IMR-90 (cell line): ENCODE results near the gene GNAZ. TPM values are rescaled to one million over a fixed set of nuclear protein-coding genes. Genes with fewer than 3 reads are reported as not detected.

ENCODE experiments used
- ATAC-seq: fragments of 200-7000 bp; cut with Tn5 transposase; 2 replicates; pipeline ENCODE4 v1.9.1; 2020; ENCODE audit warnings: low read depth, mild to moderate bottlenecking, moderate library complexity
- BruUV-seq: library from RNA; stranded (reverse); fragments of 400-500 nt; replicated peaks from 2 replicates; lab custom pipeline; 2021; lab: Mats Ljungman, UMichigan
- CTCF ChIA-PET: fragments of 300-600 bp; formaldehyde crosslinking; extraction: SDS; loops from one replicate; lab custom pipeline; 2021; ENCODE audit warnings: antibody characterized with exemption; lab: Yijun Ruan, JAX
- POLR2A ChIA-PET: fragments of 300-600 bp; sonication (Branson Sonifier 250); formaldehyde crosslinking; loops from one replicate; lab custom pipeline; 2022; ENCODE audit warnings: antibody characterized with exemption; ENCODE audit not compliant: unreplicated experiment; lab: Charles Lee
- DNase-seq: peaks from one replicate; pipeline ENCODE4 v3.0.0; 2013
- H2AFZ ChIP-seq: replicated peaks from 2 replicates; pipeline ENCODE3; 2013; ENCODE audit warnings: low read length, mild to moderate bottlenecking; ENCODE audit not compliant: poor library complexity
- H2AK5ac ChIP-seq: 2 replicates; pipeline ENCODE4 v1.6.1; 2013; ENCODE audit warnings: low read depth, low read length, inconsistent platforms
- H2AK9ac ChIP-seq: replicated peaks from 2 replicates; pipeline ENCODE3; 2013; ENCODE audit warnings: mild to moderate bottlenecking, low read depth, low read length, moderate library complexity; ENCODE audit not compliant: poor library complexity
- H2BK120ac ChIP-seq: 2 replicates; pipeline ENCODE4 v1.6.1; 2013; ENCODE audit warnings: low read depth, low read length, inconsistent platforms
- H2BK15ac ChIP-seq: 3 replicates; pipeline ENCODE4 v1.6.1; 2013; ENCODE audit warnings: low read depth, low read length, inconsistent platforms
- H2BK20ac ChIP-seq: 2 replicates; pipeline ENCODE4 v1.6.1; 2013; ENCODE audit warnings: low read depth, mild to moderate bottlenecking, inconsistent platforms, low read length, moderate library complexity
- H2BK5ac ChIP-seq: 2 replicates; pipeline ENCODE4 v1.6.1; 2013; ENCODE audit warnings: mild to moderate bottlenecking, low read depth, low read length, inconsistent platforms; ENCODE audit not compliant: poor library complexity, severe bottlenecking
- H3K14ac ChIP-seq: replicated peaks from 2 replicates; pipeline ENCODE4 v1.6.1; 2013; ENCODE audit warnings: low read depth, low read length, inconsistent platforms
- H3K18ac ChIP-seq: 2 replicates; pipeline ENCODE4 v1.6.1; 2013; ENCODE audit warnings: low read depth, low read length, control low read depth
- H3K23ac ChIP-seq: 2 replicates; pipeline ENCODE4 v1.6.1; 2013; ENCODE audit warnings: low read depth, low read length, inconsistent platforms
- H3K27ac ChIP-seq: 2 replicates; pipeline ENCODE4 v1.5.1; 2013; ENCODE audit warnings: mild to moderate bottlenecking, control low read depth, low read length; ENCODE audit not compliant: insufficient read depth
- H3K27me3 ChIP-seq: 2 replicates; pipeline ENCODE4 v1.6.1; 2013; ENCODE audit warnings: low read length; ENCODE audit not compliant: control insufficient read depth, insufficient read depth
- H3K36me3 ChIP-seq: 2 replicates; pipeline ENCODE4 v1.6.1; 2013; ENCODE audit warnings: low read length, mixed read lengths; ENCODE audit not compliant: control insufficient read depth, insufficient read depth
- H3K4ac ChIP-seq: 2 replicates; pipeline ENCODE4 v1.6.1; 2013; ENCODE audit warnings: low read depth, low read length, inconsistent platforms
- H3K4me1 ChIP-seq: 2 replicates; pipeline ENCODE4 v1.6.1; 2013; ENCODE audit warnings: low read length, mixed read lengths; ENCODE audit not compliant: control insufficient read depth, insufficient read depth
- H3K4me2 ChIP-seq: 2 replicates; pipeline ENCODE4 v1.6.1; 2013; ENCODE audit warnings: low read depth, mild to moderate bottlenecking, control low read depth, low read length, moderate library complexity
- H3K4me3 ChIP-seq: 2 replicates; pipeline ENCODE4 v1.5.1; 2013; ENCODE audit warnings: low read depth, mild to moderate bottlenecking, control low read depth, low read length, moderate library complexity; ENCODE audit not compliant: insufficient read depth
- H3K56ac ChIP-seq: 2 replicates; pipeline ENCODE4 v1.6.1; 2013; ENCODE audit warnings: low read length, inconsistent platforms; ENCODE audit not compliant: insufficient read depth; ENCODE audit errors: extremely low read depth
- H3K79me1 ChIP-seq, 2 experiments: 2 replicates each; pipeline ENCODE4 v1.6.1; 2013; ENCODE audit warnings: low read length in 2 of 2, inconsistent platforms in 1 of 2, low read depth in 1 of 2
- H3K9ac ChIP-seq: 2 replicates; pipeline ENCODE4 v1.6.1; 2013; ENCODE audit warnings: low read depth, low read length, control low read depth
- H3K9me1 ChIP-seq: 2 replicates; pipeline ENCODE4 v1.6.1; 2013; ENCODE audit warnings: low read length, inconsistent platforms; ENCODE audit not compliant: insufficient read depth
- H3K9me3 ChIP-seq: 2 replicates; pipeline ENCODE4 v1.6.1; 2013; ENCODE audit warnings: low read length; ENCODE audit not compliant: control insufficient read depth, insufficient read depth
- H4K20me1 ChIP-seq: 2 replicates; pipeline ENCODE4 v1.6.1; 2013; ENCODE audit warnings: low read length, inconsistent platforms; ENCODE audit not compliant: insufficient read depth
- H4K5ac ChIP-seq: 2 replicates; pipeline ENCODE4 v1.6.1; 2013; ENCODE audit warnings: mild to moderate bottlenecking, low read depth, low read length, control low read depth
- H4K8ac ChIP-seq, 2 experiments: 2 replicates each; pipeline ENCODE4 v1.6.1; 2013; ENCODE audit warnings: low read depth in 2 of 2, low read length in 2 of 2, control low read depth in 1 of 2, inconsistent platforms in 1 of 2
- H4K91ac ChIP-seq: 2 replicates; pipeline ENCODE4 v1.6.1; 2013; ENCODE audit warnings: low read depth, low read length, inconsistent platforms; ENCODE audit not compliant: insufficient read depth
- BHLHE40 ChIP-seq: fragments of 150-350 bp; IDR thresholded peaks from 2 replicates; pipeline ENCODE4 v1.6.1; 2016; ENCODE audit warnings: mild to moderate bottlenecking, low read depth, low read length
- CEBPB ChIP-seq: IDR thresholded peaks from 2 replicates; pipeline ENCODE4 v1.6.1; 2012; ENCODE audit warnings: low read depth, low read length, improper control_type of control experiment
- CHD1 ChIP-seq: IDR thresholded peaks from 2 replicates; pipeline ENCODE4 v1.6.1; 2012; ENCODE audit warnings: low read depth, low read length, improper control_type of control experiment
- CTCF ChIP-seq: conservative IDR thresholded peaks from 2 replicates; pipeline ENCODE4 v1.5.1; 2012; ENCODE audit warnings: mild to moderate bottlenecking, low read depth, low read length, improper control_type of control experiment
- ELK1 ChIP-seq: fragments of 150-350 bp; IDR thresholded peaks from 2 replicates; pipeline ENCODE4 v1.6.1; 2016; ENCODE audit warnings: low read depth, mild to moderate bottlenecking, low read length, moderate library complexity, borderline replicate concordance
- MAFK ChIP-seq: IDR thresholded peaks from 2 replicates; pipeline ENCODE4 v1.6.1; 2012; ENCODE audit warnings: low read depth, low read length, improper control_type of control experiment
- MXI1 ChIP-seq: IDR thresholded peaks from 2 replicates; pipeline ENCODE4 v1.6.1; 2012; ENCODE audit warnings: low read depth, mild to moderate bottlenecking, low read length, moderate library complexity, borderline replicate concordance
- RFX5 ChIP-seq: IDR thresholded peaks from 2 replicates; pipeline ENCODE4 v1.8.0; 2012; ENCODE audit warnings: low read depth, mild to moderate bottlenecking, low read length, moderate library complexity
- SMC3 ChIP-seq: fragments of 150-350 bp; IDR thresholded peaks from 2 replicates; pipeline ENCODE4 v1.6.1; 2016; ENCODE audit warnings: low read depth, mild to moderate bottlenecking, antibody characterized with exemption, low read length, moderate library complexity
- USF2 ChIP-seq: fragments of 150-350 bp; IDR thresholded peaks from 2 replicates; pipeline ENCODE4 v1.6.1; 2017; ENCODE audit warnings: mild to moderate bottlenecking, antibody characterized with exemption, low read length, low read depth
- WGBS, 2 experiments: methylation state at CpG; one replicate each; pipeline versions ENCODE4 v1.1.5 to v1.1.7; 2013; ENCODE audit warnings: missing lambda C conversion rate in 2 of 2; ENCODE audit not compliant: insufficient read length in 1 of 2; ENCODE audit errors: extremely low coverage in 2 of 2; 5-methylcytosine and 5-hydroxymethylcytosine counted together
- dilution Hi-C: fragments of 300-500 bp; cut with HindIII; formaldehyde crosslinking; loops from one replicate; pipeline ENCODE4 v1.14.3; 2018; ENCODE audit warnings: low sequenced_read_pairs; ENCODE audit not compliant: unreplicated experiment
- in situ Hi-C: fragments of 300-500 bp; cut with MboI; formaldehyde crosslinking; loops from 3 replicates; pipeline ENCODE4 v1.14.3; 2019; ENCODE audit warnings: low sequenced_read_pairs, inconsistent platforms, mixed read lengths
- intact Hi-C: fragments of 100-400 bp; cut with micrococcal nuclease; formaldehyde crosslinking; loops from 2 replicates; pipeline ENCODE4 v1.10.0; 2022
- polyA plus RNA-seq, 3 experiments: library from polyadenylated mRNA; depleted of rRNA; stranded (reverse); fragments of >200 nt; gene quantifications; 2 replicates each; pipeline ENCODE4 v1.2.3, GENCODE V29; 2012; ENCODE audit warnings: low replicate concordance in 1 of 3
- total RNA-seq: library from RNA; depleted of rRNA; stranded (reverse); fragments of >200 nt; gene quantifications from 2 replicates; pipeline ENCODE4 v1.2.3, GENCODE V29; 2012

Gene GNAZ
- total and polyA plus RNA-seq, 2 of the 4 experiments (the other 2 are of a cell fraction) = 1.5 to 2.5 TPM

GRCh38 chr22:23113067-23113846 lies 42.9 kb downstream of the GNAZ start (continued):
- no peak for TF ChIP-seq CHD1

- Histone ChIP-seq H2BK5ac (no peak overlapping the region), H3K14ac (no peak overlapping the region), H3K56ac (no peak overlapping the region), H3K9ac (no peak overlapping the region), H2AK9ac (no peak overlapping the region), H3K18ac (no peak overlapping the region), H3K9me3 (no peaks in the 10 kb centered on the region), H4K20me1 (no peaks in the 10 kb centered on the region; the same call in 1 of the 2 replicates), H3K79me1 (no peaks in the 10 kb centered on the region), H2AK5ac (no peak overlapping the region), H3K4ac (no peak overlapping the region), H3K4me3 (no peak overlapping the region), H4K91ac (no peak overlapping the region), H2AFZ (no peak overlapping the region), H4K5ac (no peak overlapping the region), H2BK120ac (no peak overlapping the region), H4K8ac (no peak overlapping the region), H3K9me1 (no peaks in the 10 kb centered on the region), H3K4me2 (no peak overlapping the region), H3K27me3 (peaks cover 6% of the 10 kb centered on the region; the same call in 1 of the 2 replicates), H3K4me1 (no peaks in the 10 kb centered on the region), H2BK15ac (no peak overlapping the region), H3K27ac (no peak overlapping the region), H3K23ac (no peak overlapping the region), H2BK20ac (no peak overlapping the region), H3K36me3 (no peaks in the 10 kb centered on the region)
- no peak for DNase-seq
- in situ Hi-C loops (no loop called here), intact Hi-C loops (no loop called here), dilution Hi-C loops (no loop called here)
- 81% methylated on average over 7 of the region's 18 CpGs; no CpG with 5 or more reads in 1 of the 2 experiments for WGBS, 2 experiments
- CTCF ChIA-PET = no interaction called here
- no TSS peak for BruUV-seq
- ATAC-seq = no peak
- POLR2A ChIA-PET = no interaction called here
- TF ChIP-seq ELK1 (no peak), CTCF (no peak), MXI1 (no peak), BHLHE40 (no peak), CEBPB (no peak), SMC3 (no peak), MAFK (no peak), USF2 (no peak), RFX5 (no peak)
Observed at GRCh38 chr22:23113847-23114720, 43.8 kb downstream of the GNAZ start.
